ENCODE data around the gene BNC2. TPM values are rescaled to one million over a fixed set of nuclear protein-coding genes. Genes with fewer than 3 reads are reported as not detected.

Gene BNC2
- total and polyA plus RNA-seq, 2 of the 13 experiments (the other 11 are each of a cell fraction or from before 2014, with no cell fraction given), result not detected

DNA sequence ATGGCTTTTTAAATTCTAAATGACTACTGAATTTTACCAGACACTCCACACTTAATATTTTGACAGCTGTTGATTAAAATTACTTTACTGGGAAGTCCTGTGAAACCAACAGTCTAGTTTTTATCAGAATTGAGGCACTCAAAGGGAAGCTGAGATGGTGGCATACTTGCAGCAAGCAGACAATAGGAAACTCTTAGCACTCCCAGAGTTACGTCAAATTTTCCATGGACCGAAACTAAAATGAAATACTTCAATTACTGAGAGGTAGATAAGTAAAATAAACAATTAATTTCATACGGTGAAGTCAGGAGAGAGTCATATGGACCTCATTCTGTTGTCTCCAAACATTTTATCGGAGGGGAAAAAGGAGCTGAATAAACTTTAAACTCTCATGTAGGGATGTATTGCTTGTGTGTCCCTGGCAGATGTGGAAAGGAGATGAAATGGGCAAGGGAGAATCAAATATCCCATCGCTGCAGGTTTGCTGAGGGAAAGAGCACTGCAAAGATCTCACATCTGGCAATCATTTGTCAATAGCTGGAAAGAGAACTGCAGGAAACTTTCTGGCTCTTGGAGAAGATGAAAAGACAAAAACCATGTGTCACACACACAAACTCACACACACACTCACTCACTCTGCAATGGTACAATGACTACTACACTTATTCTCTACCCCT, 189.4 kb downstream of the BNC2 start (continued):
- TF ChIP-seq MTERF4 (CRISPR knock-in tag; IDR thresholded peaks at IDR 0.05) (no peak), MBNL3 (CRISPR knock-in tag; conservative IDR thresholded peaks at IDR 0.05) (no peak), DR1 (CRISPR knock-in tag; IDR thresholded peaks at IDR 0.05) (no peak), HMG20A (CRISPR knock-in tag; IDR thresholded peaks at IDR 0.05; ENCODE audit: borderline replicate concordance) (no peak), ZNF598 (CRISPR knock-in tag; IDR thresholded peaks at IDR 0.05; ENCODE audit: borderline replicate concordance) (no peak), DNMT1 (CRISPR knock-in tag; IDR thresholded peaks at IDR 0.05) (no peak)
- TF ChIP-seq, protein P1, sequence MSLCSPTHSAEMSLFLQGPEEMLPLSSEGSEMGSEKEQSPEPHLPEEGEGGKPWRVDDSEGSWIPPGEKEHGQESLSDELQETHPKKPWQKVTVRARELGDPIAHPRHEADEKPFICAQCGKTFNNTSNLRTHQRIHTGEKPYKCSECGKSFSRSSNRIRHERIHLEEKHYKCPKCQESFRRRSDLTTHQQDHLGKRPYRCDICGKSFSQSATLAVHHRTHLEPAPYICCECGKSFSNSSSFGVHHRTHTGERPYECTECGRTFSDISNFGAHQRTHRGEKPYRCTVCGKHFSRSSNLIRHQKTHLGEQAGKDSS (CRISPR knock-in tag; IDR thresholded peaks at IDR 0.05; ENCODE audit: borderline replicate concordance, low read depth), result no peak

- H3K27ac ChIP-seq (ENCODE audit: extremely low read length, insufficient read depth, low read length), result no peak overlapping the region
- ATAC-seq (no peak), DNase-seq (ENCODE audit: low spot score) (no peak), FAIRE-seq (no peak)
- CTCF ChIA-PET (ENCODE audit: low intra/inter-chr PET ratio, low total read pairs), result no interaction called here
- H3K9ac ChIP-seq (ENCODE audit: insufficient read depth, low read depth, low read length), result no peak overlapping the region
- in situ Hi-C loops (cut with HindIII; ENCODE audit: extremely low pct_ligation_motif_present, low pct_unique_long_range_greater_than_20kb), result no loop called here
- intact Hi-C loops (cut with micrococcal nuclease; ENCODE audit: unreplicated experiment), result no loop called here
- H3K4me2 ChIP-seq (ENCODE audit: low read depth, low read length), result no peak overlapping the region
- H3K27me3 ChIP-seq (ENCODE audit: control insufficient read depth in 1 of 2, insufficient read depth in 2 of 2, low read length in 2 of 2), result 0 out of 5 replicates have a peak, but pooled peaks cover 0 to 2% of the 10 kb centered on the region in 2 experiments
- no peaks in the 10 kb centered on the region for H3K9me3 ChIP-seq (ENCODE audit: low read length)
- no TSS peak for BruUV-seq (replicated peaks)
- no peaks in the 10 kb centered on the region for H3K4me1 ChIP-seq (ENCODE audit: insufficient read depth, low read length)
- WGBS (ENCODE audit: low lambda C conversion rate), result 0% methylated on average over 3 of the region's 3 CpGs
- no peaks in the 10 kb centered on the region for H3K79me2 ChIP-seq (ENCODE audit: insufficient read depth, low read length)
- POLR2A ChIA-PET, result no interaction called here
- no peak for TF ChIP-seq KLF13 (CRISPR knock-in tag; IDR thresholded peaks at IDR 0.05)
- no peak for TF ChIP-seq SKI (IDR thresholded peaks at IDR 0.05; ENCODE audit: partially characterized antibody)
- TF ChIP-seq ZNF143 (CRISPR knock-in tag; IDR thresholded peaks at IDR 0.05), result no peak
- no peak for TF ChIP-seq POGZ (CRISPR knock-in tag; IDR thresholded peaks at IDR 0.05)
- no peaks in the 10 kb centered on the region for H3K36me3 ChIP-seq (replicated peaks in 1 of 2; ENCODE audit: control insufficient read depth in 1 of 2, insufficient read depth in 2 of 2, low read length in 2 of 2)
- no peak overlapping the region for H2AFZ ChIP-seq (ENCODE audit: low read length)
- no peak overlapping the region for H3K4me3 ChIP-seq (replicated peaks in 1 of 3; ENCODE audit: insufficient read depth in 1 of 3, low read depth in 2 of 3, low read length in 3 of 3)
- H4K20me1 ChIP-seq (ENCODE audit: insufficient read depth, low read length), result no peaks in the 10 kb centered on the region
Measured at GRCh38 chr9:16680541-16680940, 189.9 kb downstream of the BNC2 start.
